Neural progenitor cell (in vitro differentiated cells): ENCODE results near the gene DIDO1. TPM values are rescaled to one million over a fixed set of nuclear protein-coding genes. Genes with fewer than 3 reads are reported as not detected.

Experiments
- DNase-seq: peaks from one replicate; pipeline ENCODE4 v3.0.0-alpha.2; 2016; ENCODE audit warnings: low spot score
- H2AFZ ChIP-seq: fragments of 200-600 bp; sonication (generic); replicated peaks from 2 replicates; pipeline ENCODE4 v1.6.1; 2016; ENCODE audit warnings: antibody characterized with exemption
- H3F3A ChIP-seq: fragments of 200-600 bp; sonication (generic); 2 replicates; pipeline ENCODE4 v1.6.1; 2016; ENCODE audit warnings: antibody characterized with exemption, low read depth
- H3K27ac ChIP-seq: fragments of 200-600 bp; sonication (generic); 2 replicates; pipeline ENCODE4 v1.5.1; 2016; ENCODE audit warnings: mild to moderate bottlenecking
- H3K27me3 ChIP-seq: fragments of 200-600 bp; sonication (generic); 2 replicates; pipeline ENCODE4 v1.6.1; 2016; ENCODE audit warnings: mild to moderate bottlenecking, moderate library complexity
- H3K36me3 ChIP-seq: fragments of 200-600 bp; sonication (generic); 2 replicates; pipeline ENCODE4 v1.5.1; 2016
- H3K4me1 ChIP-seq: fragments of 200-600 bp; sonication (generic); 2 replicates; pipeline ENCODE4 v1.6.1; 2016; ENCODE audit warnings: mixed run types
- H3K4me2 ChIP-seq: fragments of 200-600 bp; sonication (generic); 2 replicates; pipeline ENCODE4 v1.6.1; 2016
- H3K4me3 ChIP-seq: fragments of 200-600 bp; sonication (generic); 2 replicates; pipeline ENCODE4 v1.5.1; 2016
- H3K79me2 ChIP-seq: fragments of 200-600 bp; sonication (generic); 2 replicates; pipeline ENCODE4 v1.6.1; 2016; ENCODE audit warnings: low read depth
- H3K9ac ChIP-seq: fragments of 200-600 bp; sonication (generic); 2 replicates; pipeline ENCODE4 v1.6.1; 2016
- H3K9me3 ChIP-seq: fragments of 200-600 bp; sonication (generic); 2 replicates; pipeline ENCODE4 v1.5.1; 2016; ENCODE audit warnings: low read depth
- H4K20me1 ChIP-seq: fragments of 200-600 bp; sonication (generic); 2 replicates; pipeline ENCODE4 v1.6.1; 2016; ENCODE audit warnings: low read depth
- H3K27ac Mint-ChIP-seq: 3 replicates; pipeline ENCODE4 v1.8.0; 2021; ENCODE audit warnings: mixed read lengths
- H3K27me3 Mint-ChIP-seq: 2 replicates; pipeline ENCODE4 v1.8.0; 2022; ENCODE audit warnings: low read depth, mild to moderate bottlenecking, inconsistent platforms, moderate library complexity, mixed read lengths; ENCODE audit not compliant: insufficient read depth
- H3K36me3 Mint-ChIP-seq: 3 replicates; pipeline ENCODE4 v1.8.0; 2021; ENCODE audit warnings: mixed read lengths
- H3K4me1 Mint-ChIP-seq: 3 replicates; pipeline ENCODE4 v1.8.0; 2021; ENCODE audit warnings: mixed read lengths
- H3K4me3 Mint-ChIP-seq: 3 replicates; pipeline ENCODE4 v1.8.0; 2021; ENCODE audit warnings: mild to moderate bottlenecking, moderate library complexity, mixed read lengths
- H3K9me3 Mint-ChIP-seq: 3 replicates; pipeline ENCODE4 v1.8.0; 2020; ENCODE audit warnings: mixed read lengths
- CTCF ChIP-seq: fragments of 200-600 bp; sonication (generic); IDR thresholded peaks from 2 replicates; pipeline ENCODE4 v1.5.1; 2017; ENCODE audit warnings: antibody characterized with exemption, mild to moderate bottlenecking
- EZH2 ChIP-seq: fragments of 200-600 bp; sonication (generic); IDR thresholded peaks from 2 replicates; pipeline ENCODE4 v1.6.1; 2017; ENCODE audit warnings: antibody characterized with exemption, mild to moderate bottlenecking, moderate library complexity
- EZH2phosphoT487 ChIP-seq: fragments of 200-600 bp; sonication (generic); IDR thresholded peaks from 2 replicates; pipeline ENCODE4 v1.6.1; 2017; ENCODE audit warnings: antibody characterized with exemption
- total RNA-seq: library from RNA; depleted of rRNA; stranded (reverse); fragments of >200 nt; gene quantifications from 2 replicates; pipeline ENCODE4 v1.2.3, GENCODE V29; 2015; ENCODE audit warnings: low replicate concordance

Gene DIDO1
- total RNA-seq, 1 donor from 2014 or later = 64.5 TPM

- Mint-ChIP-seq H3K27me3 (peaks cover 2% of the 10 kb centered on the region), H3K27ac (no peak overlapping the region), H3K36me3 (peaks cover 25% of the 10 kb centered on the region), H3K9me3 (no peaks in the 10 kb centered on the region), H3K4me1 (peaks cover 8% of the 10 kb centered on the region), H3K4me3 (no peak overlapping the region)
- Histone ChIP-seq H3K79me2 (no peaks in the 10 kb centered on the region), H3K4me1 (peaks cover 6% of the 10 kb centered on the region), H4K20me1 (peaks cover 5% of the 10 kb centered on the region), H2AFZ (no peak overlapping the region), H3K27ac (no peak overlapping the region), H3K36me3 (no peaks in the 10 kb centered on the region), H3F3A (peaks cover 10% of the 10 kb centered on the region), H3K4me2 (no peak overlapping the region), H3K4me3 (no peak overlapping the region), H3K9me3 (no peaks in the 10 kb centered on the region), H3K9ac (no peak overlapping the region), H3K27me3 (no peaks in the 10 kb centered on the region)
- no peak for DNase-seq
- TF ChIP-seq CTCF (no peak), EZH2phosphoT487 (no peak), EZH2 (no peak)
These were observed 82.1 kb downstream of the DIDO1 start for GRCh38 chr20:62844182-62844581.

GRCh38 chr20:62843656-62844055 is 82.6 kb downstream of the DIDO1 start:
- Histone ChIP-seq H2AFZ (no peak overlapping the region), H3K36me3 (no peaks in the 10 kb centered on the region), H3K79me2 (no peaks in the 10 kb centered on the region), H3K4me1 (peaks cover 6% of the 10 kb centered on the region), H3K9ac (no peak overlapping the region), H3K4me2 (no peak overlapping the region), H3K27me3 (no peaks in the 10 kb centered on the region), H3K9me3 (no peaks in the 10 kb centered on the region), H4K20me1 (peaks cover 5% of the 10 kb centered on the region), H3F3A (peaks cover 10% of the 10 kb centered on the region), H3K4me3 (no peak overlapping the region), H3K27ac (no peak overlapping the region)
- Mint-ChIP-seq H3K27ac (no peak overlapping the region), H3K9me3 (no peaks in the 10 kb centered on the region), H3K4me1 (peaks cover 8% of the 10 kb centered on the region), H3K27me3 (peaks cover 2% of the 10 kb centered on the region), H3K4me3 (no peak overlapping the region), H3K36me3 (peaks cover 25% of the 10 kb centered on the region)
- TF ChIP-seq CTCF (no peak), EZH2phosphoT487 (no peak), EZH2 (no peak)
- no peak for DNase-seq

GRCh38 chr20:62841705-62842212 is 84.5 kb downstream of the DIDO1 start:
- no peak for TF ChIP-seq EZH2phosphoT487
- TF ChIP-seq CTCF = no peak
- TF ChIP-seq EZH2 = no peak

More at GRCh38 chr20:62841705-62842212, 84.5 kb downstream of the DIDO1 start:
- Mint-ChIP-seq H3K27ac (no peak overlapping the region), H3K4me1 (peaks cover 8% of the 10 kb centered on the region), H3K4me3 (no peak overlapping the region), H3K27me3 (peaks cover 2% of the 10 kb centered on the region), H3K9me3 (no peaks in the 10 kb centered on the region), H3K36me3 (peaks cover 22% of the 10 kb centered on the region)
- H3K27ac ChIP-seq = no peak overlapping the region
- H3F3A ChIP-seq = peaks cover 10% of the 10 kb centered on the region
- no peak overlapping the region for H3K4me3 ChIP-seq
- H4K20me1 ChIP-seq = peaks cover 5% of the 10 kb centered on the region
- no peak overlapping the region for H3K4me2 ChIP-seq
- no peak overlapping the region for H2AFZ ChIP-seq
- peaks cover 6% of the 10 kb centered on the region for H3K4me1 ChIP-seq
- no peaks in the 10 kb centered on the region for H3K79me2 ChIP-seq
- no peak for DNase-seq
- no peaks in the 10 kb centered on the region for H3K36me3 ChIP-seq
- no peaks in the 10 kb centered on the region for H3K9me3 ChIP-seq
- no peaks in the 10 kb centered on the region for H3K27me3 ChIP-seq
- H3K9ac ChIP-seq = no peak overlapping the region
